ENCODE data around the gene ROBO1.

Gene ROBO1

GRCh38 chr3:79097964-79098660 is 669.7 kb downstream of the ROBO1 start:
- no peak for DNase-seq (ENCODE audit: low read depth in 2 of 2, low spot score in 1 of 2)

DNA sequence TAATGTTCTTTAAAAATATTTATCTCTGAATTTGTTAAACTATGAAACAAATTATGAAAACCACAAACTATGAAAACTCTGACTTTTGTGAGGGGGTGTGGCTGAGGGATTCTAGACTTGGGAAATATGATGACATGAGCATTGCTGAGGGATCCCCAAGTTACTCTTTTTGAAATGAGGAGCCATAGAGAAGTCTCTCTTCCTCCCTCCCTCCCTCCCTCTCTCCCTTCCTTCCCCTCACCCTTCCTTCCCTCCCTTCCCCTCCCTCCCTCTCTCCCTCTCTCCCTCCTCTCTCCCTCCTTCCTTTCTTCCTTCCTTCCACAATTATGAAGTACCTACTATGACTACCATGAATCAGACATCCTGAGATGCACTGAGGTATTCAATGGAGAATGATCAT is 673.1 kb downstream of the ROBO1 start:
- DNase-seq (ENCODE audit: low read depth in 2 of 2, low spot score in 1 of 2), result no peak

GRCh38 chr3:79086514-79086913 is 681.3 kb downstream of the ROBO1 start:
- DNase-seq (ENCODE audit: low read depth in 2 of 2, low spot score in 1 of 2), result no peak

GRCh38 chr3:79085171-79085570 is 682.6 kb downstream of the ROBO1 start:
- no peak for DNase-seq (ENCODE audit: low read depth in 2 of 2, low spot score in 1 of 2)

DNA sequence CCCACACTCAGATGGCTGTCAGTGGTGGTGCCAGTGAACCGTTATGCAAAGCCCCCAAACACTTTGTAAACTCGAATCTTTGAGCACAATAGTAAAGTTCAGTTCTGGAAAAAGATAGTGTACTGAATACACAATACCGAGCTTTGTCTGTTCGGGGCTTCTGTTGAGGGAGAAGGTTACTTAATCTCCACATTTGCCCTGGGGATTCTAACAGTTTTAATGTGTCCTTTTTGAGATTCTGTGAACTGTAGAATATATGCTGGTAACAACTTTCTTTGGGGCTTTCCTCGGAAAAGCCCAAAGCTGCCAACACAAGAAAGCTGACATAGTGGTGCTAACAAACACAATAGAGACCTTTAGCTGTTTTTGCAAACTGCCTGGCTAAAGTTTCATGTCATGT is 686.5 kb downstream of the ROBO1 start:
- no peak for DNase-seq (ENCODE audit: low read depth in 2 of 2, low spot score in 1 of 2)

DNA sequence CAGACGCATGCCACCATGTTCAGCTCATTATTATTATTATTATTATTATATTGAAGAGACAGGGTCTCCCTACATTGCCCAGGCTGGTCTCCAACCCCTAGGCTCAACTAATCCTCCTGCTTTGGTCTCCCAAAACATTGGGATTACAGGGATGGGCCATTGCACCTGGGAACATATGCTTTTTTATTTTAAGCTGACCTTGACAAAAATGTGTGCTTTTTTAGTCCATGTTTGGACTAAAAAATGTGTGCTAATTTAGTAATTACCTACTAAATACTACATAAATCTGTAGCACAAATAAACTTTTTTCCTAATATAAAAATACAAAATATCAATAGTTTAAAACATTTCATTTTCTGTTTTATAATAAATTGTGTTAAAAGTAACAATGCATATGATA is 693.2 kb downstream of the ROBO1 start:
- no peak for DNase-seq (ENCODE audit: low read depth in 2 of 2, low spot score in 1 of 2)

DNA sequence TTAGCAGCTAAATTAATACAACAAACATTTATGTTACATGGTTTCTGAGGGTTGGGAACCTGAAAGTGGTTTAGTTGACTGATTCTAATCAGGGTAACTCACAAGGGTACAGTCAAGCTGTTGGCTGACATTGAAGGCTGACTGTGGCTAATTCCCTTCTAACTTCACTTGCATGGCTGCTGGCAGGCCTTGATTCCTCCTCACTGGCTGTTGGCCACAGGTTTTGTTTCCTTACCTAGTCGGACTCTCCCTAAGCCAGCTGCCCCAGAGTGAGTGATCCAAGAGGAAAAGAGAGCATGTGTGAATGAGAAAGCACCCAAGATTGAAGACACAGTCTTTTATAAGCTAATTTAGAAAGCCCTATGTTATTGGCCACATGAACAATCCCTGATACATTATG is 700.1 kb downstream of the ROBO1 start:
- no peak for DNase-seq (ENCODE audit: low read depth in 2 of 2, low spot score in 1 of 2)

DNA sequence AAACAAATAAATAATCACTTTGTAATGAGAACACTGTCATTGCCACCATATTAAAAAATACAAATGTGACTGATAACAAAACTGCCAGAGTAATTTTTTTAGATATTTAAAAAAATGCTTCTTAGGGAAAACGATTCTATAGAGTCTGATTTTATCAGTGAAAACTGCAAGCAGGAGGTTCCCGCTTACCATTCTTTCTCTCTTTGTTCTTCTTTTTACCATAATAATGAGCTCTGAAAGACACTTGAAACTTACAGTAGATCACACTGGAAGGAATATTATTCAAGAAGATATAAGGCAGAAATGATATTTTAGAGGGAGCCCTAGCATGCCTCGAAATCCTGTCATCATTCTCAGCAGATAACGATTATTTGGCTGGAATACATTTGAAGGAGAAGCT is 701.3 kb downstream of the ROBO1 start:
- no peak for DNase-seq (ENCODE audit: low read depth in 2 of 2, low spot score in 1 of 2)

GRCh38 chr3:79063624-79064023 is 704.2 kb downstream of the ROBO1 start:
- DNase-seq (ENCODE audit: low read depth in 2 of 2, low spot score in 1 of 2), result no peak

DNA sequence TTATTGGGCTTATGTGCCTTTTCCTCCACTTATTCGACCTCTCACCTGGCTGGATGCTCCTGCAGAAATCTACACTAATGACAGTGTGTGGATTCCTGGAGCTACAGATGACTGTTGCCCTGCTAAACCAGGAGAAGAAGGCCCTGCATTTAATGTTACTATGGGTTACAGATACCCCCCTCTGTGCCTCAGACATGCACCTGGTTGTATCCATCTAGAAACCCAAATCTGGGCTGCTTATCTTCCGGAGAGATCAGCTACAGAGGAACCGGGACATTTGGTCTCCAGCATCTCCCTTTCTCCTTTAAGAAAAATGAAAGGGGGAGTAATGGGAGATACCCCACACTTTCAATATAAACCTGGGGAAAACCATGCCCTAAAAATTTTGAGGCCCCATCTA is 710.0 kb downstream of the ROBO1 start:
- DNase-seq (ENCODE audit: low read depth in 2 of 2, low spot score in 1 of 2), result no peak

DNA sequence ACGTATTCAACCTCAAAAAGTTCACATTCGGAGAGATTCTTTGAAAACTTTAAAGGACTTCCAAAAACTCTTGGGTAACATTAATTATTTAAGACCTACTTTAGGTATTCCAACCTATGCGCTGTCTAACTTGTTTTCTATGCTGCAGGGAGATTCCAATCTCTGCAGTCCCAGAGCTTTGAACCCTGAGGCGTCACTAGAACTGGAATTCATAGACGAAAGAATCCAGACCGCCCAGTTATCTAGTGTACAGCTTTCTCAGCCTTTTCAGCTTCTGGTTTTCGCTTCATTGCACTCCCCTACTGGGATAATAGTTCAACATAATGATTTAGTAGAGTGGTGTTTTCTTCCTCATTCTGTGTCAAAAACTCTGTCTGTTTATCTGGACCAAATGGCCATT is 711.3 kb downstream of the ROBO1 start:
- no peak for DNase-seq (ENCODE audit: low read depth in 2 of 2, low spot score in 1 of 2)

GRCh38 chr3:79052054-79052681 is 715.6 kb downstream of the ROBO1 start:
- no peak for DNase-seq (ENCODE audit: low read depth in 2 of 2, low spot score in 1 of 2)

DNA sequence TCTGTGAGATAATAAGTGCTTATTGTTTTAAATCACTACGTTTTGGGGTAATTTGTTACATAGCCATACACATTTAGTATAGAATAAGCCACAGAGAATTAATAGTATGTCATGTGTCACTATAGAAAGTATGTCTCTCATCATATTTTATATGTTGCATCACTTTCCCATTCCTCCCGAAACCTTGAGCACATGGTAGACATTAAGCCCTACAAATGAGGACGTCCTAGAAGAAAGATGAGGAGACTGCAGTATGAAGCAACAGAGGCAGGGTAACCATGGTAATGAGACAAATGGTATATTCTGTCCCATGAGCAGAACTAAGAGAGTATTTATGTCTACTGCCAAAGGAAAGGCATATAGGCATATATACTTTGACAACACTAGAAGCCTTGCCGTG is 720.2 kb downstream of the ROBO1 start:
- DNase-seq (ENCODE audit: low read depth in 2 of 2, low spot score in 1 of 2), result no peak

- no peak for DNase-seq (ENCODE audit: low read depth in 2 of 2, low spot score in 1 of 2)
Observed at GRCh38 chr3:79041621-79042020, 726.2 kb downstream of the ROBO1 start.

GRCh38 chr3:79040701-79041100 is 727.1 kb downstream of the ROBO1 start:
- no peak for DNase-seq (ENCODE audit: low read depth in 2 of 2, low spot score in 1 of 2)

- DNase-seq (ENCODE audit: low read depth in 2 of 2, low spot score in 1 of 2), result no peak
Observed at GRCh38 chr3:79040091-79040490, 727.7 kb downstream of the ROBO1 start.

- no peak for DNase-seq (ENCODE audit: low read depth in 2 of 2, low spot score in 1 of 2)
Observed at GRCh38 chr3:79039192-79039591, 728.6 kb downstream of the ROBO1 start.

DNA sequence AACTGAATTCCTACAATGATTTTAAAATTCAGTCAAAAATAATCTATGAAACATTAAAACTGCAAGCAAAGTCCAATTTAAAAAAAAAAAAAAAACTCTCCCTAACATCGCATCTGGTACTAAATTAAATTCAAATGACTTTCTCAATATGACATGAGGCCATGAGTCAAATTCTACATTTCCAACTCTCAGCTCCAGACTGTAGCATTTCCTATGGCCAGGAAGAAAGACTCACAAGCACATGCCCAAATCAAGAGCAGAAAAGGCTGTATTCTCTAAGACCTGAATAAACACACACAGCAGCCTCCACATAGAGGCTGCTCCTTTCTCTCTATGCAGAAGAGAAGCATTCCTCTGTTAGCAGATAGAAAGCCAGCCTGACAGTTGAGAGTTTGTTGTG is 729.2 kb downstream of the ROBO1 start:
- DNase-seq (ENCODE audit: low read depth in 2 of 2, low spot score in 1 of 2), result no peak

DNA sequence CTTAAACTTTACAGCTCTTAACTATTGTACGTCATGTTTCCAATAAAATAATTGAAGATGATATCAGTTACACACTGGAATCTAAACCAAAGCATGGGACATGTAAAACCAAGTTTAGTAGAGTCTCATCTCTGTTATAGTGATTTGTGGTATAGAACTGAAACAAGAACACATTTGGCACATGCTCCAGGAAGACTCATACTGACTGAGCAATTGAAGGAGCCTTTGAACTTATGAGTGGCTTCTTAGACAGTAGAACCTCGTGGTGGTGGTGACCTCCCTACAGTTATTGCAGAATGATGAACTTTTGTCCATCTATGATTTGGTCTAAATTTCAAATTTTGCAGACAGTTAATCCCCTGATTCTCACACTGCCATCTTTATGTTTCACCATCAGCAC is 729.7 kb downstream of the ROBO1 start:
- DNase-seq (ENCODE audit: low read depth in 2 of 2, low spot score in 1 of 2), result no peak

DNA sequence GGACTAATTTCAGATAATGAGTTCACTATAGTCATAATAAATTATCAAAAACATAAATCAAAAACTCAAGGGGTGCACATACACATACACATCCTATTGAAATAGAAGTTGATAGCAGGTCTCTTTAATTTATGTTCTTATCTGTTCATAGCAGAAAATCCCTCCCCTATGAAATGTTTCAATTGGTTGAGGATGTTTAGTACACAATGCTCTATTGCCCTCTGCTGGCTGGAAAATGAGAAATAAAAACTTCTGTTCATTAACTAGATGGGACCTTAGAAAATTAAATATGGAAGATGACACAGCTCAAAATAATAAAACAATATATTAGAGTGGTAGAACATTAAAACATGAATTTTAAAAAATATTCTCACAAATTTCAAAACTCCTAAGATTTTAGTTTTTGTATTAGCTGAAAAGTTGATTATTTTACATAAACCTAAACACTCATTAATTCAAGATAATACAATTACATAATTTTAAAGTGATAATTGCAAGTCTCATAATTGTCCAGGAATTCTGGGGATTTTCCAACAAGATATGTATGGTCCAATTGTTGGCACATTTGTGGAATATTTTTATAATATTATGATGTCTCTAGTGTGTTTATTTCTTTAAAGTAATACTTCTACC is 735.0 kb downstream of the ROBO1 start:
- DNase-seq (ENCODE audit: low read depth in 2 of 2, low spot score in 1 of 2), result no peak

DNA sequence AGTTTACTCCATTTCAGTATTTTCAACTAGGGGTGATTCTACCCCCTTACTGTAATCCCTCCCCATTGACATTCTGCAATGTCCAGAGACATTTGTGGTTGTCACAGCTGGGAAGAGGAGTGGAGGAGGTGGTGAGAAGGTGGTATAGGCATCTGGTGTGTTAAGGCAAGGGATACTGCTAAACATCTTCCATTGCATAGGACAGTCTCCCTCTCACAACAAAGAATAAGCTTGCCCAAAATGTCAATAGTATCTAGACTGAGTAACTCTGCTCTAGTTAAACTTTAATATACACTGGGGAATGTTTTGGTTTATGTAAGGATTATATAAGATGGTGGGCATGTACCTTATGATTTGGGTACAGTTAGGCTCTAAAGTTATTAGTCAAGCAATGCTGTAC is 737.6 kb downstream of the ROBO1 start:
- no peak for DNase-seq (ENCODE audit: low read depth in 2 of 2, low spot score in 1 of 2)

DNA sequence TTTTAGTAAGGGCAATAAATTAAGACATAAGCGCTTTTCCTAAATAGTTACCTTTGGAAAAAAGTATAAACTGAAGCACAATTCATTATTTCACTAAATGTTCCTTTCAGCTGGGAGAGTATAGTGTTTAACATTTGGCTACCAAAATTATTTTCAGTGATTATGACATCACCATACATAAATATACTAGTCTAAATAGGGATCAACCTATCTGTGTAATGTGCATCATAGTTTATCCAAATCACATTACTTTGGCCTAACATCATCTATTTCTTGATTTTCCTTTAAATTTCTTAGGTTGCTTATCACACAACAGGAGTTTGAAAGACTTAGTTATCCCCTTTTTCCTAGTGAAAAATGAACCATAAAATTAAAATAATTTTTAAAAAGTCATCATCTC is 738.9 kb downstream of the ROBO1 start:
- DNase-seq (ENCODE audit: low read depth in 2 of 2, low spot score in 1 of 2), result no peak

GRCh38 chr3:79027593-79027992 is 740.2 kb downstream of the ROBO1 start:
- no peak for DNase-seq (ENCODE audit: low read depth in 2 of 2, low spot score in 1 of 2)

All from stimulated activated CD8-positive, alpha-beta memory T cell treated with anti-CD3 and anti-CD28 coated beads, Interleukin-4, amount 100 ng/mL, for 4 hours (primary cell).